ENCODE results near the gene HK1. TPM values are rescaled to one million over a fixed set of nuclear protein-coding genes. Genes with fewer than 3 reads are reported as not detected.

HK1 gene
- total RNA-seq, 1 donor from 2014 or later = 106 TPM

DNA sequence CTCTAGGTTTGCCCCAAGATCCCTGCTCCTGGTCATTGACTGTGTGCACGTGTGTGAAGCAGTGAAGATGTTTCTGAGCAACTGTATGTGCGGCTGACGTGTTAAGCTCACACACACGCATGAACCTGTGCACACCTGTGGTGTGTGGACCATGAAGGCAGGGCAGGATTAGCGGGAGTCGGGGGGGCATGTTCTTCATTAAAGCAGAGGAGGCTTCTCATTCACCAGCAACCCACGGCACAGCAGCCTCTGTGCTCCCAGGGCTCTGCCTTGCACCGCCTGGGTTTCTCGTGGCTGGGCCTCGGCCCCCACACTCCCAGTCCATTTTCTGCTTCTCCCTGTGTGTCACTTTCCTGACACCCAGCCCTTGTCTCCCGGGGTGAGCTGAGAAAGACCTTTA is 139.2 kb downstream of the HK1 start:
- Histone ChIP-seq H3K36me3 (no peaks in the 10 kb centered on the region), H3K4me1 (peaks cover 6% of the 10 kb centered on the region), H3K9me3 (no peaks in the 10 kb centered on the region), H3K27me3 (no peaks in the 10 kb centered on the region), H3K27ac (no peak overlapping the region), H3K4me3 (peak overlapping the region in 1 of 2 donors; percentile 29)
- intact Hi-C loops (cut with DNase I) = loop anchor here (10.0 kb wide), 1 partner anchor 413 kb away; no protein-coding TSS in a partner anchor
- TF ChIP-seq POLR2AphosphoS5 (IDR thresholded peaks at IDR 0.05; ENCODE audit: insufficient read depth in 1 of 2, low read depth in 1 of 2) (no peak), POLR2A (IDR thresholded peaks at IDR 0.05) (no peak)
- TF ChIP-seq, protein P1, sequence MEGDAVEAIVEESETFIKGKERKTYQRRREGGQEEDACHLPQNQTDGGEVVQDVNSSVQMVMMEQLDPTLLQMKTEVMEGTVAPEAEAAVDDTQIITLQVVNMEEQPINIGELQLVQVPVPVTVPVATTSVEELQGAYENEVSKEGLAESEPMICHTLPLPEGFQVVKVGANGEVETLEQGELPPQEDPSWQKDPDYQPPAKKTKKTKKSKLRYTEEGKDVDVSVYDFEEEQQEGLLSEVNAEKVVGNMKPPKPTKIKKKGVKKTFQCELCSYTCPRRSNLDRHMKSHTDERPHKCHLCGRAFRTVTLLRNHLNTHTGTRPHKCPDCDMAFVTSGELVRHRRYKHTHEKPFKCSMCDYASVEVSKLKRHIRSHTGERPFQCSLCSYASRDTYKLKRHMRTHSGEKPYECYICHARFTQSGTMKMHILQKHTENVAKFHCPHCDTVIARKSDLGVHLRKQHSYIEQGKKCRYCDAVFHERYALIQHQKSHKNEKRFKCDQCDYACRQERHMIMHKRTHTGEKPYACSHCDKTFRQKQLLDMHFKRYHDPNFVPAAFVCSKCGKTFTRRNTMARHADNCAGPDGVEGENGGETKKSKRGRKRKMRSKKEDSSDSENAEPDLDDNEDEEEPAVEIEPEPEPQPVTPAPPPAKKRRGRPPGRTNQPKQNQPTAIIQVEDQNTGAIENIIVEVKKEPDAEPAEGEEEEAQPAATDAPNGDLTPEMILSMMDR (IDR thresholded peaks at IDR 0.05) = no peak
- no peak for DNase-seq (ENCODE audit: extremely low spot score in 2 of 2)

DNA sequence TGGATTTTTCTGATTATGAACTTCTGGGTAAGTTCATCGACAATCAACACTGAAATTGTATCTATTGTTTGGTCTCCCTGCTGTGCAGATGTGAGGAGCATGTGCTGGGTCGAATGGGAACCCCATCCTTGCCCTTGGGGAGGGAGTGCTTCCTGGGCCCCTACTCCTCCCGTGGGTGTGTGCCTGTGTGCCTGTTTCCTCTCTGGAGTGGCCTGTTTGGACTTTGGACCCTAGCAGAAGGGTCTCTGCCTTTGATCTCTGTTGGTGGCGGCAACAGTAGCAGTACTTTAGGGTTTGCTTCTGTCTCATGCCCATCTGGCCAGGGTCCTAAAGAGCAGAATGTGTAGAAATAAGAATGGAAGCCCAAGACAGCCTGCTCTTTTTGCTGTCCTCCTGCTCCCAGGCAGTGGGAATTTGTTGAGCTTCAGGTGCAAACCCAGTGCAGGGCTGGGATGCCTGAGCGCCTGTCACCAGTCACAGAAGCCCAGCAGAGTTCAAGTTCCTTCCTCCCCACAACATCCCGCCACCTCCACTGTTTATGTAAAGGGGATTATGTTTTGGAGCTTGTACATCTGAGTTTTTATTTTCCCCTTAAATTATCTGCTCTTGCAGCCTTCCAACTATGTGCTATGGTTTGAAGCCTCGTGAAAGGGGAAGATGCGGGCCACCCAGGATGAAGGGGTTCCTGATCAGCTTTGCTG is 139.9 kb downstream of the HK1 start:
- TF ChIP-seq POLR2A (IDR thresholded peaks at IDR 0.05) = no peak
- TF ChIP-seq, protein P1 (IDR thresholded peaks at IDR 0.05) = no peak
- TF ChIP-seq POLR2AphosphoS5 (IDR thresholded peaks at IDR 0.05; ENCODE audit: insufficient read depth in 1 of 2, low read depth in 1 of 2) = no peak
- H3K4me1 ChIP-seq = peaks cover under 1% of the 10 kb centered on the region
- H3K36me3 ChIP-seq = no peaks in the 10 kb centered on the region
- intact Hi-C loops (cut with DNase I) = loop anchor here (10.0 kb wide), 1 partner anchor 413 kb away; no protein-coding TSS in a partner anchor
- no peaks in the 10 kb centered on the region for H3K27me3 ChIP-seq
- no peaks in the 10 kb centered on the region for H3K9me3 ChIP-seq
- no peak overlapping the region for H3K27ac ChIP-seq
- DNase-seq (ENCODE audit: extremely low spot score in 2 of 2) = no peak
- peak overlapping the region in 1 of 2 donors; percentile 29 for H3K4me3 ChIP-seq

DNA sequence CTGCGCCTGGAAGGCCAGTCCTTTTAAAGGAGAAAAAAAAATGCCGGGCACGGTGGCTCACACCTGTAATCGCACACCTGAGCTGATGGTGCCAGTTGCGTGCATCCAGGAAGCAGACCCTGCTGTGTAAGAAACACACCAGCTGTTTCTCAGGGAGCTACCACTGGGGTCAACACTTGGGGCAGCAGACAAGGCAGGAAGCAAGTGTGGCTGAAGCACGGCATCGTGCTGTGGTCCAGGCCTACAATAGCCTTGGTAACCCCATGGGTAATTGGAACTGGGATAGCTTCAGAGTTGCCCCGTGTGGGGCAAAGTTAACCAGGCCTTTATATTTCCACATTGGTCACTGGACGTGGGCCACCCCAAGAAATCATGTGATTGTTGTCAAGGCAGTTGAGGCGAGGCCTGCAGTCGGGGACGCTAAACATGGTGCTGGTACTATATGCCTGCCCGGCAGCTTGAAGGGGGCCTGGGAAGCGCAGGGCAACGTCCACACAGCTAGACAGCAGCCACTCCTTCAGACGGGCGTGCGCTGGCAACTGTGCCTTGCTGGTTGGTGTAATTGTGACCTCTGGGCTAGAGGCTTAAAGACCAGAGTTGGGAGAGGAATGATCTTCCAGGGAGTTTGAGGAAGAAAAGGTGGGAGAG is 140.9 kb downstream of the HK1 start:
- TF ChIP-seq POLR2AphosphoS5 (IDR thresholded peaks at IDR 0.05; ENCODE audit: insufficient read depth in 1 of 2, low read depth in 1 of 2) = no peak
- TF ChIP-seq, protein P1 (IDR thresholded peaks at IDR 0.05) = no peak
- TF ChIP-seq POLR2A (IDR thresholded peaks at IDR 0.05) = no peak
- Histone ChIP-seq H3K4me3 (no peak overlapping the region), H3K27me3 (no peaks in the 10 kb centered on the region), H3K27ac (no peak overlapping the region), H3K9me3 (no peaks in the 10 kb centered on the region), H3K36me3 (no peaks in the 10 kb centered on the region), H3K4me1 (no peaks in the 10 kb centered on the region)
- DNase-seq (ENCODE audit: extremely low spot score in 2 of 2) = no peak
- intact Hi-C loops (cut with DNase I) = loop anchor here (10.0 kb wide), 1 partner anchor 414 kb away; no protein-coding TSS in a partner anchor

DNA sequence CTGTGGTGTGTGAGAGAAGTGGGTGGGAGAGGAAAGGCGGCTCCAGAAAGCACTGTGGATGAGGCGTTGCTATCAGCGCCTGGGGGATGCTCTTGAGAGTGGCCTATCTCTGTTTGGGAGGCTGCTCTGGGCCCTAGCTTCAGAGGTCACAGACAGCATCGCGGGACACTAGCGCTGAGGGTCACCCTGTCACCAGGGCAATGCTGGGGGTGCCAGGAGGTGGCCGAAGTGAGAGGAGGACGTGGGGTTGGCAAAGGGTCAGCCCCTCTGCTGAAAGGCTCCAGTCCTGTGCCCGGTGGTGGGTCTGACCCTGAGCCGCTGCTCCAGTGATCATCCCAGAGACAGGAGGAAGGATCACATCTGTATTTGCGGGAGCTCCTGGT is 141.4 kb downstream of the HK1 start:
- H3K9me3 ChIP-seq = no peaks in the 10 kb centered on the region
- no peak overlapping the region for H3K27ac ChIP-seq
- no peaks in the 10 kb centered on the region for H3K27me3 ChIP-seq
- intact Hi-C loops (cut with DNase I) = loop anchor here (10.0 kb wide), 2 partner anchors 215 to 415 kb away; partner anchors contain the start of gene FAM241B
- H3K4me1 ChIP-seq = no peaks in the 10 kb centered on the region
- TF ChIP-seq POLR2AphosphoS5 (IDR thresholded peaks at IDR 0.05; ENCODE audit: insufficient read depth in 1 of 2, low read depth in 1 of 2) (no peak), POLR2A (IDR thresholded peaks at IDR 0.05) (no peak)
- TF ChIP-seq, protein P1 (IDR thresholded peaks at IDR 0.05) = no peak
- H3K4me3 ChIP-seq = no peak overlapping the region
- H3K36me3 ChIP-seq = no peaks in the 10 kb centered on the region
- DNase-seq (ENCODE audit: extremely low spot score in 2 of 2) = no peak
